ENCODE results near the gene LDLRAD4. TPM values are rescaled to one million over a fixed set of nuclear protein-coding genes. Genes with fewer than 3 reads are reported as not detected.

The LDLRAD4 gene
- total RNA-seq, 4 donors from 2014 or later = 20.4 to 40.4 (median 35.3) TPM

- Histone ChIP-seq H3K27ac (replicated peaks in 1 of 4) (no peak overlapping the region), H3K9me3 (no peaks in the 10 kb centered on the region), H3K36me3 (no peaks in the 10 kb centered on the region), H3K4me1 (peaks cover 19 to 52% (median 34%) of the 10 kb centered on the region in 4 donors), H3K27me3 (no peaks in the 10 kb centered on the region), H3K4me3 (no peak overlapping the region)
- 83% methylated on average over 8 of the region's 8 CpGs for WGBS
- peak; percentile 60 for DNase-seq (ENCODE audit: extremely low spot score)
- TF ChIP-seq POLR2AphosphoS5 (IDR thresholded peaks at IDR 0.05) = no peak
- TF ChIP-seq CTCF (IDR thresholded peaks at IDR 0.05) = no peak
- TF ChIP-seq EP300 (IDR thresholded peaks at IDR 0.05) = no peak
- TF ChIP-seq POLR2A (IDR thresholded peaks at IDR 0.05; ENCODE audit: low read depth) = no peak
- intact Hi-C loops (cut with DNase I) = no loop called here
Measured at GRCh38 chr18:13372531-13372951, 154.0 kb downstream of the LDLRAD4 start.

GRCh38 chr18:13374096-13374467 is 155.5 kb downstream of the LDLRAD4 start:
- peaks cover 29 to 62% (median 37%) of the 10 kb centered on the region in 4 donors for H3K4me1 ChIP-seq
- H3K27me3 ChIP-seq = no peaks in the 10 kb centered on the region
- 84% methylated on average over 4 of the region's 4 CpGs for WGBS
- TF ChIP-seq POLR2AphosphoS5 (IDR thresholded peaks at IDR 0.05) (no peak), EP300 (IDR thresholded peaks at IDR 0.05) (no peak), POLR2A (IDR thresholded peaks at IDR 0.05; ENCODE audit: low read depth) (no peak), CTCF (IDR thresholded peaks at IDR 0.05) (no peak)
- H3K36me3 ChIP-seq = no peaks in the 10 kb centered on the region
- H3K4me3 ChIP-seq = no peak overlapping the region
- H3K27ac ChIP-seq (replicated peaks in 1 of 4) = no peak overlapping the region
- intact Hi-C loops (cut with DNase I) = no loop called here
- no peaks in the 10 kb centered on the region for H3K9me3 ChIP-seq
- DNase-seq (ENCODE audit: extremely low spot score) = no peak

DNA sequence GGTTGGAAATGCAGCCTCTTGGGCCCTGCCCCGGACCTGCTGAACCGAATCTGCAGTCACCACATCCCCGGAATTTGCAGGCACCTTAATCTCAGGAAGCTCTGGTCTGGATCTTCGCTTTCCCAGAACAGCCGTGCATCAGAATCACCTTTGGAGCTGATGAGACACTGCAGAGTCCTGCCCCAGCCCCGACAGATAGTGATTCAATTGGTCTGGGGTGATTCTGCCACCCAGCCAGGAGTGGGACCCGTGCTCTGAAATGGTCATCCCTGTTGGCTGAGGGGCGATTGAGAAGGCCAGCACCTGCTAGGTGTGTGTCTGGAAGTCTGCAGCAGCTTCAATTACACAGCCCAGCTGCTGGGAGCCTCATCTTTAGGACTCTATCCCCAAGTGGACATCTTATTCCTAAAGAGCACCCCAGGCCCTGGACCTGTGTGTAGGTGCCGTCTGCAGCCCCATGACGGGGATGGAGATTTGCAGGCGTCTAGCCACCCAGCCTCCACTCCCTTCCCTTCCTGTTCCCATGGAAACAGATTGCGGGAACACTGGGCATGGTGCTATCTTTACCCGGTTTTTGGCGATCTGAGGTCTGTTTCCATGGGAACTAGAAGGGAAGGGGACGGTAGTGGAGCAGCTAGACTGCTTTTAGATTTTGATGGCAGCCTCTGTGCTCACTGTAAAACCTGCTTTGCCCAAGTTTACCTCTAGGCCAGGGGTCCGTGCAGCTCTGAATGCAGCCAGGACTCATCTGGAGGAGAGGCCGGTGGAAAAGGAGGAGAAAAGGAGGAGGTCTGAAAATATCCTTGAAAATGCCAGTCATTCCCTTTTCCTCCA is 156.1 kb downstream of the LDLRAD4 start:
- 68% methylated on average over 12 of the region's 17 CpGs for WGBS
- Histone ChIP-seq H3K4me3 (no peak overlapping the region), H3K4me1 (peaks cover 33 to 62% (median 38%) of the 10 kb centered on the region in 4 donors), H3K9me3 (no peaks in the 10 kb centered on the region), H3K36me3 (no peaks in the 10 kb centered on the region), H3K27me3 (no peaks in the 10 kb centered on the region), H3K27ac (replicated peaks in 1 of 4) (peak overlapping the region; percentile 60 to 77 (median 65))
- intact Hi-C loops (cut with DNase I) = loop anchor here (5.0 kb wide), 1 partner anchor 112 kb away; no protein-coding TSS in a partner anchor
- no peak for TF ChIP-seq POLR2A (IDR thresholded peaks at IDR 0.05; ENCODE audit: low read depth)
- no peak for TF ChIP-seq CTCF (IDR thresholded peaks at IDR 0.05)
- no peak for TF ChIP-seq POLR2AphosphoS5 (IDR thresholded peaks at IDR 0.05)
- no peak for TF ChIP-seq EP300 (IDR thresholded peaks at IDR 0.05)
- peak; percentile 82 for DNase-seq (ENCODE audit: extremely low spot score)

DNA sequence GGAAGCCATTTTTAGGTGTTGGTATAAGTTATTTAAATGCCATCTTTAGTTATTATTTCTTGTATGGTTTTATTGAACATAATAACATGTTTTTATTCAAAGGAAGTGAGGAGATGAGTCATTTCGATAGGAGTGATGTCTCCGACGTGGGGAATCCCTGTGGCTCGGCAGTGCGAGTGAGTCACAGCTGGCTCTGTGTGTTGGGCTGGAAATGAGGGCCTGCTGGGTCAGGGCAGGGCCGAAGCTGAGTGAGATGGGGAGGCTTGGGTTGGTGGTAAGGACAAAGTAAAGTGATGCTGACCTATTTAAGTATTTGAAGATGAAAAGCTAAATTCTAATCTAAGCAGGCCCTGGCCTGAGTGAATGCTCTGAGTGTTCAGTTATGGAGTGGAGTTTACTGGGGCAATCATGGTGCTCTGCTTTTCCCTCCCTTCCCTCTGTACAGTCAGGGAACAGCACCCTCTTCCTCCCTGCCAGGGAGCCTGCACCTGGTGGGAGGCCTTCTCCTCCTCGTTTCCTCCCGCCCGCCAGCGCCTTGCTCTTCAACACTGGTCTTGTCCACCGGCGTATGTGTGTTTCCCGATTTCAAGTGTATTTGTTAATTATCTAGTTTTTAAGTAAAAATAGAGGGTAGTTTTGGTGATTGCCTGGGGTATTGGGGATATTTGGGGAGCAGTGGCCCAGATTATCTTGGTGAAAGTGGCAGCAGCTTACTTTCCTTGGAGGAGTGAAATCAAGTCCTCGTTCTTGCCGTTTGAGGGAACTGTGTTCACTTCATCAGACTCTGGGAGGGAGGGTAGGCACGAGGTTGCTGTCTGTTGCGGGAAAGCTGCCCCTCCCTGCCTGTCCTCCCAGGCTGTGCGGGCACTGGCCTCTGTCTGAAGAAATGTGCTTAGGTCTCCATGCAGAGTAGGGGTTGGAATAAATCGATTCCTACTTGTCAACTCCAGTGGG is 157.0 kb downstream of the LDLRAD4 start:
- Histone ChIP-seq H3K4me1 (peaks cover 37 to 64% (median 43%) of the 10 kb centered on the region in 4 donors), H3K27me3 (no peaks in the 10 kb centered on the region), H3K27ac (replicated peaks in 1 of 4) (peak overlapping the region; percentile 60 to 77 (median 65)), H3K4me3 (no peak overlapping the region), H3K36me3 (no peaks in the 10 kb centered on the region), H3K9me3 (no peaks in the 10 kb centered on the region)
- 61% methylated on average over 19 of the region's 19 CpGs for WGBS
- intact Hi-C loops (cut with DNase I) = loop anchor here (5.0 kb wide), 1 partner anchor 113 kb away; no protein-coding TSS in a partner anchor
- peak; percentile 92 for DNase-seq (ENCODE audit: extremely low spot score)
- TF ChIP-seq EP300 (IDR thresholded peaks at IDR 0.05) = no peak
- no peak for TF ChIP-seq POLR2A (IDR thresholded peaks at IDR 0.05; ENCODE audit: low read depth)
- TF ChIP-seq POLR2AphosphoS5 (IDR thresholded peaks at IDR 0.05) = peak; percentile 54 to 55
- TF ChIP-seq CTCF (IDR thresholded peaks at IDR 0.05) = peak in 2 of 3 experiments; percentile 16 to 27
